SU-DHL-6 (cell line): Measurements from ENCODE around the gene SPON2.

Experiments
- H2AFZ ChIP-seq: fragments of 200-600 bp; sonication (generic); 2 replicates; pipeline ENCODE4 v1.6.1; 2014; ENCODE audit warnings: low read depth, mild to moderate bottlenecking, moderate library complexity, mixed read lengths, antibody characterized with exemption, low read length; ENCODE audit not compliant: severe bottlenecking
- H3F3A ChIP-seq: fragments of 200-600 bp; shearing (Covaris generic); 2 replicates; pipeline ENCODE4 v1.6.0; 2016; ENCODE audit warnings: antibody characterized with exemption, mild to moderate bottlenecking; ENCODE audit not compliant: insufficient read depth
- H3K27ac ChIP-seq: fragments of 200-600 bp; sonication (generic); 2 replicates; pipeline ENCODE4 v1.5.1; 2016; ENCODE audit warnings: low read depth, mild to moderate bottlenecking, low read length, moderate library complexity, mixed read lengths
- H3K27me3 ChIP-seq: fragments of 200-600 bp; sonication (generic), shearing (Covaris generic); 2 replicates; pipeline ENCODE4 v1.6.0; 2014; ENCODE audit warnings: mild to moderate bottlenecking, low read length
- H3K36me3 ChIP-seq: fragments of 200-600 bp; sonication (generic); 2 replicates; pipeline ENCODE4 v1.6.1; 2014; ENCODE audit warnings: mild to moderate bottlenecking, low read length, mixed read lengths
- H3K4me2 ChIP-seq: fragments of 300-600, 200-600 bp; shearing (Covaris generic), sonication (generic); 2 replicates; pipeline ENCODE4 v1.6.0; 2014; ENCODE audit warnings: low read length, low read depth, mild to moderate bottlenecking; ENCODE audit not compliant: poor library complexity, severe bottlenecking
- H3K4me3 ChIP-seq: fragments of 200-600 bp; sonication (generic); 2 replicates; pipeline ENCODE4 v1.5.1; 2014; ENCODE audit warnings: antibody characterized with exemption, low read length, mild to moderate bottlenecking, mixed read lengths; ENCODE audit not compliant: insufficient read depth, poor library complexity, severe bottlenecking
- H3K79me2 ChIP-seq: fragments of 200-600 bp; sonication (generic); 2 replicates; pipeline ENCODE4 v1.6.1; 2014; ENCODE audit warnings: mild to moderate bottlenecking, low read length, moderate library complexity; ENCODE audit not compliant: insufficient read depth
- H3K9ac ChIP-seq: fragments of 200-600 bp; sonication (generic); 2 replicates; pipeline ENCODE4 v1.7.0; 2014; ENCODE audit warnings: mild to moderate bottlenecking, low read length
- H3K9me2 ChIP-seq: fragments of 200-600 bp; sonication (generic); replicated peaks from 2 replicates; pipeline ENCODE4 v1.6.1; 2014; ENCODE audit warnings: low read length; ENCODE audit not compliant: insufficient read depth
- H3K9me3 ChIP-seq: fragments of 200-600 bp; sonication (generic); 2 replicates; pipeline ENCODE4 v1.6.1; 2014; ENCODE audit warnings: low read length, mixed read lengths; ENCODE audit not compliant: insufficient read depth
- H4K20me1 ChIP-seq: fragments of 200-600 bp; sonication (generic); 2 replicates; pipeline ENCODE4 v1.6.1; 2014; ENCODE audit warnings: low read depth, mild to moderate bottlenecking, antibody characterized with exemption, low read length, moderate library complexity, mixed read lengths
- CTCF ChIP-seq: fragments of 200-600 bp; sonication (generic); IDR thresholded peaks from one replicate; pipeline ENCODE4 v1.5.1; 2017; ENCODE audit warnings: antibody characterized with exemption, mild to moderate bottlenecking, low read length, moderate library complexity; ENCODE audit not compliant: insufficient read depth, poor library complexity, severe bottlenecking
- EZH2phosphoT487 ChIP-seq: fragments of 200-600 bp; sonication (generic), shearing (Covaris generic); conservative IDR thresholded peaks from 2 replicates; pipeline ENCODE4 v1.6.1; 2018; ENCODE audit warnings: mild to moderate bottlenecking, antibody characterized with exemption, low read length, moderate library complexity, mixed read lengths

The SPON2 gene

GRCh38 chr4:1208266-1208961 is 36.0 kb upstream of the SPON2 start:
- Histone ChIP-seq H3K79me2 (no peaks in the 10 kb centered on the region), H3K27me3 (no peaks in the 10 kb centered on the region), H3K36me3 (no peaks in the 10 kb centered on the region), H3K4me3 (no peak overlapping the region), H2AFZ (no peak overlapping the region), H3K9ac (no peak overlapping the region), H3F3A (no peaks in the 10 kb centered on the region; the same call in 1 of the 2 replicates), H3K9me3 (no peaks in the 10 kb centered on the region), H4K20me1 (no peaks in the 10 kb centered on the region), H3K27ac (no peak overlapping the region), H3K9me2 (no peaks in the 10 kb centered on the region), H3K4me2 (no peak overlapping the region)
- TF ChIP-seq EZH2phosphoT487: no peak
- TF ChIP-seq CTCF: no peak

- no peaks in the 10 kb centered on the region for H4K20me1 ChIP-seq
- H3K4me2 ChIP-seq: no peak overlapping the region
- no peaks in the 10 kb centered on the region for H3K27me3 ChIP-seq
- no peaks in the 10 kb centered on the region for H3K9me2 ChIP-seq
- no peaks in the 10 kb centered on the region for H3K36me3 ChIP-seq
- no peak for TF ChIP-seq CTCF
- no peak for TF ChIP-seq EZH2phosphoT487
- H3K9ac ChIP-seq: no peak overlapping the region
- H2AFZ ChIP-seq: no peak overlapping the region
- H3F3A ChIP-seq: no peaks in the 10 kb centered on the region; the same call in 1 of the 2 replicates
- no peaks in the 10 kb centered on the region for H3K79me2 ChIP-seq
- no peak overlapping the region for H3K4me3 ChIP-seq
- no peak overlapping the region for H3K27ac ChIP-seq
- no peaks in the 10 kb centered on the region for H3K9me3 ChIP-seq
These were observed 35.4 kb upstream of the SPON2 start for GRCh38 chr4:1207603-1208265.

GRCh38 chr4:1207157-1207470 is 34.7 kb upstream of the SPON2 start:
- H2AFZ ChIP-seq: no peak overlapping the region
- H3K36me3 ChIP-seq: no peaks in the 10 kb centered on the region
- no peak overlapping the region for H3K9ac ChIP-seq
- no peaks in the 10 kb centered on the region for H3K27me3 ChIP-seq
- no peaks in the 10 kb centered on the region for H3K9me3 ChIP-seq
- no peaks in the 10 kb centered on the region for H3K79me2 ChIP-seq
- no peaks in the 10 kb centered on the region for H4K20me1 ChIP-seq
- no peak overlapping the region for H3K27ac ChIP-seq
- no peaks in the 10 kb centered on the region for H3K9me2 ChIP-seq
- no peak overlapping the region for H3K4me2 ChIP-seq
- TF ChIP-seq EZH2phosphoT487 (no peak), CTCF (no peak)
- H3K4me3 ChIP-seq: no peak overlapping the region
- H3F3A ChIP-seq: peaks cover 3% of the 10 kb centered on the region; the same call in 1 of the 2 replicates
